CD4-positive, alpha-beta T cell treated with Interleukin-4 for 1 hour (primary cell): ENCODE results near the gene RNFT1.
"Not testable (repeated sequence)": the region's sequence is repeated elsewhere in the genome, so short reads cannot be mapped to it uniquely, and the experiment has no call there.

Source experiments
- DNase-seq, 2 donors: peaks; one replicate each; pipeline ENCODE4 v3.0.0-alpha.2; 2020 to 2022

RNFT1 gene

GRCh38 chr17:59920637-59921036 is 43.9 kb downstream of the RNFT1 start:
- DNase-seq: not testable (repeated sequence)

- no peak for DNase-seq
Measured at GRCh38 chr17:59916446-59916845, 48.1 kb downstream of the RNFT1 start.

GRCh38 chr17:59914274-59914854 is 50.2 kb downstream of the RNFT1 start:
- peak in 1 of 2 donors; percentile 66 for DNase-seq

- no peak for DNase-seq
Measured at GRCh38 chr17:59907467-59907866, 57.1 kb downstream of the RNFT1 start.

- DNase-seq: no peak
Measured at GRCh38 chr17:59903455-59903854, 61.1 kb downstream of the RNFT1 start.
